Activated T-cell treated with anti-CD3 and anti-CD28 coated beads for 1 hour (primary cell): Measurements from ENCODE around the gene SPRR3.
"Not testable (repeated sequence)": the region's sequence is repeated elsewhere in the genome, so short reads cannot be mapped to it uniquely, and the experiment has no call there.

Experiments
- DNase-seq: peaks from one replicate; pipeline ENCODE4 v3.0.0-alpha.2; 2020; ENCODE audit warnings: low read depth

SPRR3 gene

GRCh38 chr1:152983743-152984142 is 17.8 kb upstream of the SPRR3 start, which contains the start of gene SPRR1A:
Gene SPRR1A, plus strand, starts transcription at chr1:152984081. Its CDS starts 1,150 bp downstream, at chr1:152985231.
- no peak for DNase-seq

GRCh38 chr1:152986578-152986977 is 15.0 kb upstream of the SPRR3 start:
- DNase-seq: no peak

- no peak for DNase-seq
These were observed 8.4 kb upstream of the SPRR3 start for GRCh38 chr1:152993186-152993585.

GRCh38 chr1:152995842-152996241 is 5.7 kb upstream of the SPRR3 start:
- DNase-seq: no peak

GRCh38 chr1:152996633-152997400 is 4.7 kb upstream of the SPRR3 start:
- DNase-seq: no peak

- no peak for DNase-seq
These were observed 3.6 kb upstream of the SPRR3 start for GRCh38 chr1:152997901-152998300.

- no peak for DNase-seq
These were observed 3.1 kb upstream of the SPRR3 start for GRCh38 chr1:152998476-152998875.

GRCh38 chr1:152999818-153000217 is 1.7 kb upstream of the SPRR3 start:
- DNase-seq: no peak

- no peak for DNase-seq
These were observed 1.3 kb upstream of the SPRR3 start for GRCh38 chr1:153000294-153000693.

- not testable (repeated sequence) for DNase-seq
These were observed 9.7 kb downstream of the SPRR3 start for GRCh38 chr1:153011235-153011758.

- not testable (repeated sequence) for DNase-seq
These were observed 20.3 kb downstream of the SPRR3 start for GRCh38 chr1:153021829-153022228.

- DNase-seq: not testable (repeated sequence)
These were observed 20.8 kb downstream of the SPRR3 start for GRCh38 chr1:153022340-153022739.

- DNase-seq: no peak
These were observed 21.6 kb downstream of the SPRR3 start for GRCh38 chr1:153023109-153023508.

GRCh38 chr1:153024413-153024812 is 22.9 kb downstream of the SPRR3 start:
- no peak for DNase-seq

GRCh38 chr1:153025797-153026196 is 24.2 kb downstream of the SPRR3 start:
- no peak for DNase-seq

GRCh38 chr1:153028766-153029165 is 27.2 kb downstream of the SPRR3 start:
- no peak for DNase-seq

GRCh38 chr1:153030895-153031294 is 29.3 kb downstream of the SPRR3 start, which contains the start of gene SPRR1B:
Gene SPRR1B, plus strand, starts transcription at chr1:153031203. Its CDS starts 1,143 bp downstream, at chr1:153032346.
- DNase-seq: no peak

GRCh38 chr1:153032073-153032472 is 30.5 kb downstream of the SPRR3 start:
- no peak for DNase-seq

- DNase-seq: no peak
These were observed 31.2 kb downstream of the SPRR3 start for GRCh38 chr1:153032677-153033308.

- DNase-seq: no peak
These were observed 33.7 kb downstream of the SPRR3 start for GRCh38 chr1:153035211-153035610.

GRCh38 chr1:153040950-153041631 is 39.5 kb downstream of the SPRR3 start, which contains the start of gene SPRR2D:
Gene SPRR2D, minus strand, starts transcription at chr1:153041120. Its CDS starts 774 bp downstream, at chr1:153040346.
- no peak for DNase-seq

- no peak for DNase-seq
These were observed 47.7 kb downstream of the SPRR3 start for GRCh38 chr1:153049211-153049610.
